Measurements from ENCODE around the gene CHN2.

DNA sequence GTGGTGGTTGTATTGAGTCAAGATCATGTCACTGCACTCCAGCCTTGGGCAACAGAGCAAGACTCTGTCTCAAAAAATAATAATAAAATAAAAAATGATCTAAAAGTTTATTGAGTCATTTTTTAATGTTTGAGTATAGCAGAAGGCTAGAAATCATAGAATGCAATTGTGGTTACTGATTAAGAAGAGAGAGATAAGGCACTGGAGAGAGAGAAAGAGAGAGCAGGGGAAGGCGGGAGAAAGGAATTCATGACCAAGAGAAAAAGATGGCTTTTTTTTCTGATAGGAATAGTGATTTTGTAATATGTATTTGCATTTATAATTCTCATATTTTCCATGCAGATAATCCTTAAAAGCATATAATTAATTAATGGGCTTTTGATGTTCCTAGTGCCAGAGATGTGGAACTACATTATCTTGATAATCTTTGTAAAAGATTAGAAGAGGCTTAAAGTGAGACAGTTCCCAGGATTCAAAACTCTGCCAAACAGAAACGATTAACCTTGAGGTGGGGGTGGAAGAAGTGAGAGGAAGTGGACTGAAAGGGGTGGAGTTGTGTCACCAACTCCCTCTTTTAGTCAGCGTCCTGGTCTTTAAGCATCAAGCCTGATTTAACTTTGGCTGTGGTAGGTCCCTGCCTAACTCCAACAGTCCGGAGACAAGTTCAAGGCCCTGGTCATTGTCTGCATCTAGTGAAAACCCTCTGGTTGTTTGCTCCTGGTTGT is 76.2 kb downstream of the CHN2 start:
- TF ChIP-seq, protein P1, sequence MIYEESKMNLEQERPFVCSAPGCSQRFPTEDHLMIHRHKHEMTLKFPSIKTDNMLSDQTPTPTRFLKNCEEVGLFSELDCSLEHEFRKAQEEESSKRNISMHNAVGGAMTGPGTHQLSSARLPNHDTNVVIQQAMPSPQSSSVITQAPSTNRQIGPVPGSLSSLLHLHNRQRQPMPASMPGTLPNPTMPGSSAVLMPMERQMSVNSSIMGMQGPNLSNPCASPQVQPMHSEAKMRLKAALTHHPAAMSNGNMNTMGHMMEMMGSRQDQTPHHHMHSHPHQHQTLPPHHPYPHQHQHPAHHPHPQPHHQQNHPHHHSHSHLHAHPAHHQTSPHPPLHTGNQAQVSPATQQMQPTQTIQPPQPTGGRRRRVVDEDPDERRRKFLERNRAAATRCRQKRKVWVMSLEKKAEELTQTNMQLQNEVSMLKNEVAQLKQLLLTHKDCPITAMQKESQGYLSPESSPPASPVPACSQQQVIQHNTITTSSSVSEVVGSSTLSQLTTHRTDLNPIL (CRISPR knock-in tag; IDR thresholded peaks at IDR 0.05; ENCODE audit: low read depth), result peak; percentile 30; the same call in 1 of the 2 replicates
- TF ChIP-seq SNAI2 (CRISPR knock-in tag; IDR thresholded peaks at IDR 0.05) (no peak), CSDC2 (CRISPR knock-in tag; IDR thresholded peaks at IDR 0.05) (no peak), ZNF565 (CRISPR knock-in tag; conservative IDR thresholded peaks at IDR 0.05; ENCODE audit: low read depth) (no peak), RARB (CRISPR knock-in tag; IDR thresholded peaks at IDR 0.05) (no peak), TOX (CRISPR knock-in tag; IDR thresholded peaks at IDR 0.05; ENCODE audit: borderline replicate concordance) (no peak), ZFP30 (CRISPR knock-in tag; IDR thresholded peaks at IDR 0.05) (no peak), ARNTL (CRISPR knock-in tag; IDR thresholded peaks at IDR 0.05; ENCODE audit: borderline replicate concordance, low read depth) (no peak), ISL1 (CRISPR knock-in tag; IDR thresholded peaks at IDR 0.05) (peak; percentile 84), ZC3H10 (CRISPR knock-in tag; IDR thresholded peaks at IDR 0.05) (no peak), GLIS3 (CRISPR knock-in tag; IDR thresholded peaks at IDR 0.05) (no peak)
- TF ChIP-seq, protein P2, sequence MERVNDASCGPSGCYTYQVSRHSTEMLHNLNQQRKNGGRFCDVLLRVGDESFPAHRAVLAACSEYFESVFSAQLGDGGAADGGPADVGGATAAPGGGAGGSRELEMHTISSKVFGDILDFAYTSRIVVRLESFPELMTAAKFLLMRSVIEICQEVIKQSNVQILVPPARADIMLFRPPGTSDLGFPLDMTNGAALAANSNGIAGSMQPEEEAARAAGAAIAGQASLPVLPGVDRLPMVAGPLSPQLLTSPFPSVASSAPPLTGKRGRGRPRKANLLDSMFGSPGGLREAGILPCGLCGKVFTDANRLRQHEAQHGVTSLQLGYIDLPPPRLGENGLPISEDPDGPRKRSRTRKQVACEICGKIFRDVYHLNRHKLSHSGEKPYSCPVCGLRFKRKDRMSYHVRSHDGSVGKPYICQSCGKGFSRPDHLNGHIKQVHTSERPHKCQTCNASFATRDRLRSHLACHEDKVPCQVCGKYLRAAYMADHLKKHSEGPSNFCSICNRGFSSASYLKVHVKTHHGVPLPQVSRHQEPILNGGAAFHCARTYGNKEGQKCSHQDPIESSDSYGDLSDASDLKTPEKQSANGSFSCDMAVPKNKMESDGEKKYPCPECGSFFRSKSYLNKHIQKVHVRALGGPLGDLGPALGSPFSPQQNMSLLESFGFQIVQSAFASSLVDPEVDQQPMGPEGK (CRISPR knock-in tag; IDR thresholded peaks at IDR 0.05; ENCODE audit: borderline replicate concordance), result 0 out of 2 replicates have a peak, but pooled peaks have one; percentile 25
- TF ChIP-seq, protein P3, sequence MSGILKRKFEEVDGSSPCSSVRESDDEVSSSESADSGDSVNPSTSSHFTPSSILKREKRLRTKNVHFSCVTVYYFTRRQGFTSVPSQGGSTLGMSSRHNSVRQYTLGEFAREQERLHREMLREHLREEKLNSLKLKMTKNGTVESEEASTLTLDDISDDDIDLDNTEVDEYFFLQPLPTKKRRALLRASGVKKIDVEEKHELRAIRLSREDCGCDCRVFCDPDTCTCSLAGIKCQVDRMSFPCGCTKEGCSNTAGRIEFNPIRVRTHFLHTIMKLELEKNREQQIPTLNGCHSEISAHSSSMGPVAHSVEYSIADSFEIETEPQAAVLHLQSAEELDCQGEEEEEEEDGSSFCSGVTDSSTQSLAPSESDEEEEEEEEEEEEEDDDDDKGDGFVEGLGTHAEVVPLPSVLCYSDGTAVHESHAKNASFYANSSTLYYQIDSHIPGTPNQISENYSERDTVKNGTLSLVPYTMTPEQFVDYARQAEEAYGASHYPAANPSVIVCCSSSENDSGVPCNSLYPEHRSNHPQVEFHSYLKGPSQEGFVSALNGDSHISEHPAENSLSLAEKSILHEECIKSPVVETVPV (CRISPR knock-in tag; IDR thresholded peaks at IDR 0.05), result no peak
- TF ChIP-seq, protein P4, sequence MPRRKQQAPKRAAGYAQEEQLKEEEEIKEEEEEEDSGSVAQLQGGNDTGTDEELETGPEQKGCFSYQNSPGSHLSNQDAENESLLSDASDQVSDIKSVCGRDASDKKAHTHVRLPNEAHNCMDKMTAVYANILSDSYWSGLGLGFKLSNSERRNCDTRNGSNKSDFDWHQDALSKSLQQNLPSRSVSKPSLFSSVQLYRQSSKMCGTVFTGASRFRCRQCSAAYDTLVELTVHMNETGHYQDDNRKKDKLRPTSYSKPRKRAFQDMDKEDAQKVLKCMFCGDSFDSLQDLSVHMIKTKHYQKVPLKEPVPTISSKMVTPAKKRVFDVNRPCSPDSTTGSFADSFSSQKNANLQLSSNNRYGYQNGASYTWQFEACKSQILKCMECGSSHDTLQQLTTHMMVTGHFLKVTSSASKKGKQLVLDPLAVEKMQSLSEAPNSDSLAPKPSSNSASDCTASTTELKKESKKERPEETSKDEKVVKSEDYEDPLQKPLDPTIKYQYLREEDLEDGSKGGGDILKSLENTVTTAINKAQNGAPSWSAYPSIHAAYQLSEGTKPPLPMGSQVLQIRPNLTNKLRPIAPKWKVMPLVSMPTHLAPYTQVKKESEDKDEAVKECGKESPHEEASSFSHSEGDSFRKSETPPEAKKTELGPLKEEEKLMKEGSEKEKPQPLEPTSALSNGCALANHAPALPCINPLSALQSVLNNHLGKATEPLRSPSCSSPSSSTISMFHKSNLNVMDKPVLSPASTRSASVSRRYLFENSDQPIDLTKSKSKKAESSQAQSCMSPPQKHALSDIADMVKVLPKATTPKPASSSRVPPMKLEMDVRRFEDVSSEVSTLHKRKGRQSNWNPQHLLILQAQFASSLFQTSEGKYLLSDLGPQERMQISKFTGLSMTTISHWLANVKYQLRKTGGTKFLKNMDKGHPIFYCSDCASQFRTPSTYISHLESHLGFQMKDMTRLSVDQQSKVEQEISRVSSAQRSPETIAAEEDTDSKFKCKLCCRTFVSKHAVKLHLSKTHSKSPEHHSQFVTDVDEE (CRISPR knock-in tag; IDR thresholded peaks at IDR 0.05), result no peak

Measured in SK-N-SH treated with all-trans-retinoic acid at 6 μM for 48 hours (cell line).